GM12878 (cell line): ENCODE results near the gene CD9. TPM values are rescaled to one million over a fixed set of nuclear protein-coding genes. Genes with fewer than 3 reads are reported as not detected.

Source experiments
- ATAC-seq: fragments of 200-7000 bp; cut with Tn5 transposase; 3 replicates; pipeline ENCODE4 v1.9.1; 2020; ENCODE audit warnings: mild to moderate bottlenecking, moderate library complexity
- BruUV-seq: library from RNA; stranded (reverse); fragments of 400-500 nt; replicated peaks from 2 replicates; lab custom pipeline; 2021; lab: Mats Ljungman, UMichigan
- CTCF ChIA-PET: fragments of 300-600 bp; sonication (Branson Sonifier 250); formaldehyde crosslinking; extraction: SDS; loops from one replicate; lab custom pipeline; 2021; ENCODE audit warnings: inconsistent platforms; lab: Yijun Ruan, JAX
- POLR2A ChIA-PET: fragments of 350-600 bp; formaldehyde crosslinking; extraction: SDS; loops from one replicate; lab custom pipeline; 2021; ENCODE audit warnings: inconsistent platforms; lab: Charles Lee
- RAD21 ChIA-PET: fragments of 300-600 bp; sonication (Branson Sonifier 250); formaldehyde crosslinking; loops from one replicate; lab custom pipeline; 2023; ENCODE audit warnings: antibody characterized with exemption; ENCODE audit not compliant: unreplicated experiment; lab: Charles Lee
- SMC1A ChIA-PET: fragments of 300-600 bp; sonication (Branson Sonifier 250); formaldehyde crosslinking; loops from one replicate; lab custom pipeline; 2023; ENCODE audit not compliant: unreplicated experiment, uncharacterized antibody; lab: Charles Lee
- DNase-seq: peaks from one replicate; pipeline ENCODE4 v3.0.0-alpha.2; 2011; ENCODE audit warnings: low read depth, low spot score
- FAIRE-seq: peaks from 3 replicates; lab custom pipeline; 2011; peaks lifted over from hg19 to GRCh38; lab: Jason Lieb, UNC
- H2AFZ ChIP-seq: 2 replicates; pipeline ENCODE4 v1.6.0; 2011; ENCODE audit warnings: low read depth, low read length, control low read depth; ENCODE audit not compliant: control insufficient read depth
- H3K27ac ChIP-seq: 2 replicates; pipeline ENCODE4 v1.5.1; 2011; ENCODE audit warnings: control low read depth; ENCODE audit not compliant: control insufficient read depth, insufficient read depth
- H3K27me3 ChIP-seq, 2 experiments: replicated peaks in 1 of 2; 2 replicates each; pipeline versions ENCODE4 v1.6.0 to v1.6.1; 2011; ENCODE audit warnings: low read length in 1 of 2; ENCODE audit not compliant: control insufficient read depth in 2 of 2, insufficient read depth in 2 of 2
- H3K36me3 ChIP-seq, 2 experiments: 2 replicates each; pipeline ENCODE4 v1.5.1; 2011; ENCODE audit warnings: low read length in 1 of 2; ENCODE audit not compliant: control insufficient read depth in 2 of 2, insufficient read depth in 2 of 2
- H3K4me1 ChIP-seq: 2 replicates; pipeline ENCODE4 v1.6.1; 2011; ENCODE audit warnings: mild to moderate bottlenecking, low read length, moderate library complexity, mixed read lengths; ENCODE audit not compliant: control insufficient read depth, insufficient read depth
- H3K4me2 ChIP-seq: 2 replicates; pipeline ENCODE4 v1.6.0; 2011; ENCODE audit warnings: control low read depth; ENCODE audit not compliant: control insufficient read depth, insufficient read depth
- H3K4me3 ChIP-seq: fragments of 200-600 bp; sonication (generic); 2 replicates; pipeline ENCODE4 v1.5.1; 2016
- H3K79me2 ChIP-seq: 2 replicates; pipeline ENCODE4 v1.6.0; 2011; ENCODE audit warnings: low read length; ENCODE audit not compliant: control insufficient read depth, insufficient read depth
- H3K9ac ChIP-seq: 2 replicates; pipeline ENCODE4 v1.8.0; 2011; ENCODE audit warnings: low read length, control low read depth, mixed read lengths; ENCODE audit not compliant: control insufficient read depth, insufficient read depth
- H3K9me3 ChIP-seq: replicated peaks from 3 replicates; pipeline ENCODE4 v1.5.1; 2011; ENCODE audit warnings: mild to moderate bottlenecking, low read length; ENCODE audit not compliant: control insufficient read depth, insufficient read depth
- H4K20me1 ChIP-seq: 2 replicates; pipeline ENCODE4 v1.6.0; 2011; ENCODE audit not compliant: control insufficient read depth, insufficient read depth
- CHD4 ChIP-seq: fragments of 200-600 bp; sonication (generic); IDR thresholded peaks from 2 replicates; pipeline ENCODE4 v1.6.1; 2016; ENCODE audit warnings: mild to moderate bottlenecking
- EED ChIP-seq: sonication (generic); IDR thresholded peaks from 2 replicates; pipeline ENCODE4 v1.6.1; 2016; ENCODE audit warnings: antibody characterized with exemption, low read depth
- IKZF1 ChIP-seq: fragments of 450-650 bp; conservative IDR thresholded peaks from 2 replicates; pipeline ENCODE4 v1.6.1; 2017; ENCODE audit warnings: antibody characterized with exemption, mild to moderate bottlenecking
- NFIC ChIP-seq: IDR thresholded peaks from 2 replicates; pipeline ENCODE4 v1.6.1; 2012; ENCODE audit warnings: low read depth, mild to moderate bottlenecking, inconsistent platforms, low read length, moderate library complexity
- NFYA ChIP-seq: IDR thresholded peaks from 2 replicates; pipeline ENCODE4 v1.6.1; 2011; ENCODE audit warnings: low read depth, mild to moderate bottlenecking, low read length, improper control_type of control experiment, borderline replicate concordance
- RAD21 ChIP-seq: IDR thresholded peaks from 2 replicates; pipeline ENCODE4 v1.6.1; 2011; ENCODE audit warnings: mild to moderate bottlenecking, low read depth, low read length, moderate library complexity; ENCODE audit not compliant: insufficient read depth
- RB1 ChIP-seq: fragments of 450-650 bp; formaldehyde crosslinking; IDR thresholded peaks from 2 replicates; pipeline ENCODE4 v1.6.1; 2017; ENCODE audit warnings: mild to moderate bottlenecking, borderline replicate concordance
- RFX5 ChIP-seq: IDR thresholded peaks from 2 replicates; pipeline ENCODE4 v1.6.1; 2011; ENCODE audit warnings: low read depth, low read length, improper control_type of control experiment
- STAT1 ChIP-seq: fragments of 450-650 bp; conservative IDR thresholded peaks from 2 replicates; pipeline ENCODE4 v1.6.1; 2014; ENCODE audit warnings: antibody characterized with exemption, mild to moderate bottlenecking
- TCF7 ChIP-seq: IDR thresholded peaks from 2 replicates; pipeline ENCODE4 v1.6.1; 2014; ENCODE audit warnings: antibody characterized with exemption, borderline replicate concordance
- WGBS: methylation state at CpG from one replicate; pipeline ENCODE4 v1.1.6; 2016; ENCODE audit warnings: low lambda C conversion rate; ENCODE audit not compliant: insufficient replicate concordance, insufficient coverage; ENCODE audit errors: missing lambda C conversion rate; 5-methylcytosine and 5-hydroxymethylcytosine counted together
- in situ Hi-C: fragments of 300-500 bp; cut with MboI; formaldehyde crosslinking; loops from 9 replicates; pipeline ENCODE4 v1.14.3; 2018; ENCODE audit warnings: mixed read lengths
- intact Hi-C: fragments of 100-400 bp; cut with micrococcal nuclease; formaldehyde crosslinking; loops from one replicate; pipeline ENCODE4 v1.14.2; 2022; ENCODE audit not compliant: unreplicated experiment
- polyA plus RNA-seq, 11 experiments: library from polyadenylated mRNA; depleted of rRNA in 4 of 11; unstranded in 6 of 11; stranded (reverse) in 5 of 11; fragments of >200 nt; fragmentation: Nextera tagmentation in 4 of 11; fragmentation: Illumina TruSeq in 1 of 11; extraction: Ambion mirVana in 4 of 11; extraction: Trizol in 1 of 11; gene quantifications; 1 replicate in 1 of 11; 2 replicates in 10 of 11; pipeline versions ENCODE4 v1.2.1 to v1.2.3, GENCODE V29; 2011 to 2016; ENCODE audit warnings: inconsistent platforms in 2 of 11, missing spikeins in 2 of 11, low read depth in 1 of 11
- total RNA-seq, 4 experiments: library from RNA; depleted of rRNA in 3 of 4; stranded (reverse); fragments of >200 nt in 3 of 4; fragmentation: Illumina TruSeq in 1 of 4; extraction: Trizol in 1 of 4; gene quantifications; 2 replicates each; pipeline versions ENCODE4 v1.2.1 to v1.2.3, GENCODE V29; 2013 to 2021
- TF ChIP-seq, protein P1 (sequence below): fragments of 450-650 bp; IDR thresholded peaks from 2 replicates; pipeline ENCODE4 v1.6.1; 2016; ENCODE audit warnings: mild to moderate bottlenecking
- TF ChIP-seq, protein P2 (sequence below): IDR thresholded peaks from 2 replicates; pipeline ENCODE4 v1.6.1; 2011; ENCODE audit warnings: mild to moderate bottlenecking, low read depth, low read length, moderate library complexity; ENCODE audit not compliant: insufficient replicate concordance
- TF ChIP-seq, protein P3 (sequence below): fragments of 450-650 bp; conservative IDR thresholded peaks from 2 replicates; pipeline ENCODE4 v1.6.1; 2017; ENCODE audit warnings: mild to moderate bottlenecking, moderate library complexity

Gene CD9
- total and polyA plus RNA-seq, 10 of the 15 experiments (the other 5 are each of a cell fraction or from before 2014, with no cell fraction given) = 4.8 to 29.9 (median 9.7) TPM

- TF ChIP-seq STAT1 = no peak
- no peak for TF ChIP-seq IKZF1
- TF ChIP-seq RFX5 = no peak
Measured at GRCh38 chr12:6205761-6206160, 5.6 kb downstream of the CD9 start (continued).

GRCh38 chr12:6206327-6206726, 6.1 kb downstream of the CD9 start:
- ChIA-PET RAD21 (interaction anchor here (0.8 to 17.5 kb wide), 4 partner anchors 10 to 80 kb away, joined by 4 to 304 read pairs (median 10); no protein-coding TSS in a partner anchor), CTCF (interaction anchor here (0.9 to 21.0 kb wide), 7 partner anchors 9 to 79 kb away, joined by 3 to 401 read pairs (median 7); no protein-coding TSS in a partner anchor), SMC1A (interaction anchor here (0.6 to 9.4 kb wide), 11 partner anchors 8 to 79 kb away, joined by 3 to 72 read pairs (median 6); no protein-coding TSS in a partner anchor), POLR2A (interaction anchor here (1.1 to 3.1 kb wide), 4 partner anchors 11 to 72 kb away, joined by 3 to 9 read pairs (median 4); no protein-coding TSS in a partner anchor)
- no TSS peak for BruUV-seq
- Histone ChIP-seq H3K36me3 (no peaks in the 10 kb centered on the region), H3K27ac (no peak overlapping the region), H3K9me3 (no peaks in the 10 kb centered on the region), H3K4me2 (no peak overlapping the region), H3K27me3 (peaks cover 0 to 10% of the 10 kb centered on the region in 2 experiments; a peak in 2 of 4 replicates), H3K79me2 (no peaks in the 10 kb centered on the region), H3K4me3 (no peak overlapping the region), H3K9ac (no peak overlapping the region), H2AFZ (no peak overlapping the region), H3K4me1 (no peaks in the 10 kb centered on the region), H4K20me1 (no peaks in the 10 kb centered on the region)
- intact Hi-C loops = no loop called here
- no peak for TF ChIP-seq RAD21
- TF ChIP-seq, protein P1, sequence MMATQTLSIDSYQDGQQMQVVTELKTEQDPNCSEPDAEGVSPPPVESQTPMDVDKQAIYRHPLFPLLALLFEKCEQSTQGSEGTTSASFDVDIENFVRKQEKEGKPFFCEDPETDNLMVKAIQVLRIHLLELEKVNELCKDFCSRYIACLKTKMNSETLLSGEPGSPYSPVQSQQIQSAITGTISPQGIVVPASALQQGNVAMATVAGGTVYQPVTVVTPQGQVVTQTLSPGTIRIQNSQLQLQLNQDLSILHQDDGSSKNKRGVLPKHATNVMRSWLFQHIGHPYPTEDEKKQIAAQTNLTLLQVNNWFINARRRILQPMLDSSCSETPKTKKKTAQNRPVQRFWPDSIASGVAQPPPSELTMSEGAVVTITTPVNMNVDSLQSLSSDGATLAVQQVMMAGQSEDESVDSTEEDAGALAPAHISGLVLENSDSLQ = no peak
- TF ChIP-seq RB1 = no peak
- no peak for TF ChIP-seq NFIC
- TF ChIP-seq, protein P2, sequence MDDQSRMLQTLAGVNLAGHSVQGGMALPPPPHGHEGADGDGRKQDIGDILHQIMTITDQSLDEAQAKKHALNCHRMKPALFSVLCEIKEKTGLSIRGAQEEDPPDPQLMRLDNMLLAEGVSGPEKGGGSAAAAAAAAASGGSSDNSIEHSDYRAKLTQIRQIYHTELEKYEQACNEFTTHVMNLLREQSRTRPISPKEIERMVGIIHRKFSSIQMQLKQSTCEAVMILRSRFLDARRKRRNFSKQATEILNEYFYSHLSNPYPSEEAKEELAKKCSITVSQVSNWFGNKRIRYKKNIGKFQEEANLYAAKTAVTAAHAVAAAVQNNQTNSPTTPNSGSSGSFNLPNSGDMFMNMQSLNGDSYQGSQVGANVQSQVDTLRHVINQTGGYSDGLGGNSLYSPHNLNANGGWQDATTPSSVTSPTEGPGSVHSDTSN = no peak
- no peak for TF ChIP-seq NFYA
- TF ChIP-seq CHD4 = no peak
- TF ChIP-seq TCF7 = no peak
- no peak for TF ChIP-seq EED
- TF ChIP-seq, protein P3, sequence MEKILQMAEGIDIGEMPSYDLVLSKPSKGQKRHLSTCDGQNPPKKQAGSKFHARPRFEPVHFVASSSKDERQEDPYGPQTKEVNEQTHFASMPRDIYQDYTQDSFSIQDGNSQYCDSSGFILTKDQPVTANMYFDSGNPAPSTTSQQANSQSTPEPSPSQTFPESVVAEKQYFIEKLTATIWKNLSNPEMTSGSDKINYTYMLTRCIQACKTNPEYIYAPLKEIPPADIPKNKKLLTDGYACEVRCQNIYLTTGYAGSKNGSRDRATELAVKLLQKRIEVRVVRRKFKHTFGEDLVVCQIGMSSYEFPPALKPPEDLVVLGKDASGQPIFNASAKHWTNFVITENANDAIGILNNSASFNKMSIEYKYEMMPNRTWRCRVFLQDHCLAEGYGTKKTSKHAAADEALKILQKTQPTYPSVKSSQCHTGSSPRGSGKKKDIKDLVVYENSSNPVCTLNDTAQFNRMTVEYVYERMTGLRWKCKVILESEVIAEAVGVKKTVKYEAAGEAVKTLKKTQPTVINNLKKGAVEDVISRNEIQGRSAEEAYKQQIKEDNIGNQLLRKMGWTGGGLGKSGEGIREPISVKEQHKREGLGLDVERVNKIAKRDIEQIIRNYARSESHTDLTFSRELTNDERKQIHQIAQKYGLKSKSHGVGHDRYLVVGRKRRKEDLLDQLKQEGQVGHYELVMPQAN = no peak
- in situ Hi-C loops = no loop called here
- WGBS = 58% methylated on average over 4 of the region's 4 CpGs
- no peak for DNase-seq
- FAIRE-seq = no peak
- ATAC-seq = no peak
